Mesendoderm (in vitro differentiated cells): ENCODE measurements around the gene INTS7.

Experiments
- DNase-seq: peaks from one replicate; pipeline ENCODE4 v3.0.0; 2013
- H2AK5ac ChIP-seq: 2 replicates; pipeline ENCODE4 v1.6.1; 2013; ENCODE audit warnings: low read length, inconsistent platforms
- H2BK120ac ChIP-seq: 2 replicates; pipeline ENCODE4 v1.6.1; 2013; ENCODE audit warnings: low read depth, mild to moderate bottlenecking, low read length, moderate library complexity, mixed read lengths
- H2BK15ac ChIP-seq: replicated peaks from 2 replicates; pipeline ENCODE4 v1.6.1; 2013; ENCODE audit warnings: low read depth, mild to moderate bottlenecking, moderate library complexity
- H2BK5ac ChIP-seq: 2 replicates; pipeline ENCODE4 v1.6.1; 2013; ENCODE audit warnings: low read length, inconsistent platforms
- H3K18ac ChIP-seq: 2 replicates; pipeline ENCODE4 v1.6.1; 2013; ENCODE audit warnings: mild to moderate bottlenecking, low read length, mixed read lengths
- H3K23ac ChIP-seq: one replicate; pipeline ENCODE4 v1.6.1; 2013; ENCODE audit warnings: low read length
- H3K27ac ChIP-seq: 2 replicates; pipeline ENCODE4 v1.5.1; 2013; ENCODE audit warnings: low read depth, mild to moderate bottlenecking, inconsistent platforms, low read length, moderate library complexity
- H3K27me3 ChIP-seq: 2 replicates; pipeline ENCODE4 v1.6.1; 2013; ENCODE audit warnings: low read length, control low read depth, mild to moderate bottlenecking, inconsistent platforms; ENCODE audit not compliant: insufficient read depth, poor library complexity
- H3K36me3 ChIP-seq: 2 replicates; pipeline ENCODE4 v1.6.1; 2013; ENCODE audit warnings: low read length, inconsistent platforms; ENCODE audit not compliant: control insufficient read depth, insufficient read depth
- H3K4ac ChIP-seq: one replicate; pipeline ENCODE4 v1.6.1; 2013; ENCODE audit warnings: low read depth, mild to moderate bottlenecking, low read length, moderate library complexity
- H3K4me1 ChIP-seq: 2 replicates; pipeline ENCODE4 v1.6.1; 2013; ENCODE audit warnings: low read depth, low read length, inconsistent platforms; ENCODE audit not compliant: control insufficient read depth
- H3K4me2 ChIP-seq: 2 replicates; pipeline ENCODE4 v1.6.1; 2013; ENCODE audit warnings: low read length
- H3K4me3 ChIP-seq: 2 replicates; pipeline ENCODE4 v1.5.1; 2013; ENCODE audit warnings: mild to moderate bottlenecking, low read length
- H3K56ac ChIP-seq: one replicate; pipeline ENCODE4 v1.6.1; 2013; ENCODE audit warnings: low read length
- H3K79me1 ChIP-seq: 2 replicates; pipeline ENCODE4 v1.6.1; 2013; ENCODE audit warnings: low read length, inconsistent platforms
- H3K79me2 ChIP-seq: 2 replicates; pipeline ENCODE4 v1.6.1; 2013; ENCODE audit warnings: mild to moderate bottlenecking, low read length; ENCODE audit not compliant: control insufficient read depth, insufficient read depth
- H3K9ac ChIP-seq: 2 replicates; pipeline ENCODE4 v1.6.1; 2013; ENCODE audit warnings: low read length, inconsistent platforms
- H4K5ac ChIP-seq: one replicate; pipeline ENCODE4 v1.6.1; 2013; ENCODE audit warnings: low read length
- H4K8ac ChIP-seq: one replicate; pipeline ENCODE4 v1.6.1; 2013; ENCODE audit warnings: low read depth, mild to moderate bottlenecking, control low read depth, low read length, moderate library complexity
- WGBS: extraction: QIAGEN DNeasy Blood & Tissue Kit; methylation state at CpG from one replicate; pipeline ENCODE4 v1.1.7; 2013; ENCODE audit warnings: low lambda C conversion rate, missing lambda C conversion rate; ENCODE audit not compliant: insufficient coverage; ENCODE audit errors: extremely low coverage; 5-methylcytosine and 5-hydroxymethylcytosine counted together

INTS7 gene

DNA sequence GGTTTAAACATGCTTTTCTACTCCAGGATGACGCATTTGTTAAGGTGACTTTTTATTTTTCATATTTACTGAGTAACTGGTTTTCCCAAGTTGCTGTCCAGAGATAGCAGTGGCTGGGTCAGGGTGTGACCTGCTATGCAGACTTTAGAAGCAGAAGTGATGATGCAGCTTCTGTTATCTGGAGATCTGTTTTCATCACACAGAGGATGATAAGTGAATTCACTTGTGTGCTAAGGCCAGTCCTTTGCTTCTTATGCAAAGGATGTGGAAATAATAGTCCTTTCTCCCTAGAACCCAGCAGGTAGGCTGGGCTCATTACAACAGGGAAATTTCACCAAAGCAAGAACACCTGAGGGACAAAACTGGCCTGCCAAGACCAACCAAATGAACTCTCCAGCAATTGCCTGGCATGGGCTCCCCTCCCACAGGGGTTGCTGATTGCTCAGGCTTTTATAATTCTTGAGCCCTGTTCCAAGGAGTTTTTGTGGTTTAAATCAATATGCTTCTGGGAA, 107.0 kb downstream of the INTS7 start:
- H3K18ac ChIP-seq: no peak overlapping the region
- H3K9ac ChIP-seq: no peak overlapping the region
- no peak overlapping the region for H2BK120ac ChIP-seq
- WGBS: no CpG with 5 or more reads among the region's 1 CpG
- H2BK5ac ChIP-seq: no peak overlapping the region
- H3K4me3 ChIP-seq: no peak overlapping the region
- H2BK15ac ChIP-seq: no peak overlapping the region
- H2AK5ac ChIP-seq: no peak overlapping the region
- no peak for DNase-seq
- H3K56ac ChIP-seq: no peak overlapping the region
- H3K79me1 ChIP-seq: no peaks in the 10 kb centered on the region
- no peak overlapping the region for H3K23ac ChIP-seq
- H3K4me2 ChIP-seq: no peak overlapping the region
- no peak overlapping the region for H4K8ac ChIP-seq
- no peaks in the 10 kb centered on the region for H3K27me3 ChIP-seq
- no peaks in the 10 kb centered on the region for H3K79me2 ChIP-seq
- no peak overlapping the region for H3K4ac ChIP-seq
- H4K5ac ChIP-seq: no peak overlapping the region
- H3K27ac ChIP-seq: no peak overlapping the region
- no peaks in the 10 kb centered on the region for H3K4me1 ChIP-seq
- H3K36me3 ChIP-seq: no peaks in the 10 kb centered on the region

DNA sequence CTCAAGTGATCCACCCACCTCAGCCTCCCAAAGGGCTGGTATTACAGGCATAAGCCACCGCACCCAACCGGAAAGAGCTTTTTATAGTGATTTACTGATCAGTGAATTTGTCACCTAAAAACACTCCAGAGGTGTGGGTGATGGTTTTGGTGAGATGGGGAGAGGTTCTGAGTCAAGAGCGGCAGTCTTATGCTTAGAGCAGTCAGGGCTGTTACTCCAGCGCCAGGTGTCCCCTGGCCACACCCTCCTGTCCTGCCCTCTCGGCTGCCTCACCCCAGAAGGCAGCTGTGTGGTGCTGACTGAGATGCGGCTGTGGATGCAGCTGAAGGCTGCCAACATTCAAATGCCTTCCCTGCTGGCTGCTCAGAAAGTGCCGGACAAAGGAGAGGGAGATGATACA, 110.3 kb downstream of the INTS7 start:
- Histone ChIP-seq H3K4me3 (no peak overlapping the region), H3K4me1 (no peaks in the 10 kb centered on the region), H3K4ac (no peak overlapping the region), H3K79me1 (no peaks in the 10 kb centered on the region), H2BK120ac (no peak overlapping the region), H3K18ac (no peak overlapping the region), H4K5ac (no peak overlapping the region), H3K79me2 (no peaks in the 10 kb centered on the region), H2BK5ac (no peak overlapping the region), H2BK15ac (no peak overlapping the region), H3K23ac (no peak overlapping the region), H3K27ac (no peak overlapping the region), H3K27me3 (no peaks in the 10 kb centered on the region), H3K4me2 (no peak overlapping the region), H4K8ac (no peak overlapping the region), H3K56ac (no peak overlapping the region), H3K9ac (no peak overlapping the region), H3K36me3 (no peaks in the 10 kb centered on the region), H2AK5ac (no peak overlapping the region)
- DNase-seq: no peak
- no CpG with 5 or more reads among the region's 7 CpGs for WGBS

DNA sequence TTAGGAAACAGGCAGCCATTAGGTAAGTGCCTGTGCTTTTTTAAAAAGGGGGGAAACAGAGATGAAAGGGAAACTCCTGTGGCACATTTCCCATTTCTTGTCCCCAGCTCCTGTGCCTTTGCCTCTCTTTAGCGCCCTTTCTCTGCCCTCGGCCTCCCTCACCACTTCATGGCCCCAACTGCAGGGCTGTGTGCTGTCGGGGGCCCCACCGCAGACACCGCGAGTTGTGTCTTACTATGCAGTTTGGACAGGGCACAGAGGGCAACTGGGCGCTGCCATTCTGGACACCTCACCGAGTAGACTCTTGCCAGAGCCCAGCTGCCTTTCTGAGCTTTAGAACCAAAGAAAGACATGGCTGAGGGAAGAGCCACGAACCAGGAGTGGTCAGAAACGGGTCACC, 111.1 kb downstream of the INTS7 start:
- Histone ChIP-seq H3K18ac (no peak overlapping the region), H3K79me2 (no peaks in the 10 kb centered on the region), H4K8ac (no peak overlapping the region), H3K56ac (no peak overlapping the region), H3K4me1 (no peaks in the 10 kb centered on the region), H3K23ac (no peak overlapping the region), H3K79me1 (no peaks in the 10 kb centered on the region), H2BK120ac (no peak overlapping the region), H3K27ac (no peak overlapping the region), H3K36me3 (no peaks in the 10 kb centered on the region), H4K5ac (no peak overlapping the region), H2BK15ac (no peak overlapping the region), H3K27me3 (no peaks in the 10 kb centered on the region), H3K4ac (no peak overlapping the region), H3K9ac (no peak overlapping the region), H3K4me2 (no peak overlapping the region), H3K4me3 (no peak overlapping the region), H2BK5ac (no peak overlapping the region), H2AK5ac (no peak overlapping the region)
- WGBS: no CpG with 5 or more reads among the region's 10 CpGs
- DNase-seq: no peak

DNA sequence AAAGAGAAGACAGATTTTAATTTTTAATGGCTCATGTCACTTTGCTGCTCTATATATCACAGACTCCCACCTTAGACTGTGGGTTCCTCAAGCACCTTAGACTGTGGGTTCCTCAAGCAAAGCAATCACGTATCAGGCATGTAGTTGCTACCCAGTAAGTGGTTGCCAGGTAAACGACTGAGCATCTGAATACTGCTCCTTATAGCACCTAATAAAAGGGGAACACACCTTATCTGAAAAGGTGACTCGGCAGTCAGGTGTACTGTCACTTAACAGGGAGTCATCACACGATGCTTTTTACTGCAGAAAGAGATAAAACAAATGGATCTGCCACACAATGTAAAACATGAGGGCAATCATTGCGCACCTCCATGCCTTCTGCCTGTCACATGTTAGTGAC, 112.3 kb downstream of the INTS7 start:
- no peak overlapping the region for H3K27ac ChIP-seq
- no peak overlapping the region for H3K4me3 ChIP-seq
- H3K27me3 ChIP-seq: no peaks in the 10 kb centered on the region
- H3K9ac ChIP-seq: no peak overlapping the region
- no peak overlapping the region for H2BK5ac ChIP-seq
- H3K4me2 ChIP-seq: no peak overlapping the region
- no peak overlapping the region for H2AK5ac ChIP-seq
- H3K79me2 ChIP-seq: no peaks in the 10 kb centered on the region
- H4K8ac ChIP-seq: no peak overlapping the region
- no peak overlapping the region for H4K5ac ChIP-seq
- no peaks in the 10 kb centered on the region for H3K4me1 ChIP-seq
- no CpG with 5 or more reads among the region's 5 CpGs for WGBS
- H3K79me1 ChIP-seq: no peaks in the 10 kb centered on the region
- no peak overlapping the region for H3K18ac ChIP-seq
- no peak overlapping the region for H2BK120ac ChIP-seq
- no peak overlapping the region for H3K56ac ChIP-seq
- no peak for DNase-seq
- H3K4ac ChIP-seq: no peak overlapping the region
- H2BK15ac ChIP-seq: no peak overlapping the region
- H3K23ac ChIP-seq: no peak overlapping the region
- H3K36me3 ChIP-seq: no peaks in the 10 kb centered on the region

DNA sequence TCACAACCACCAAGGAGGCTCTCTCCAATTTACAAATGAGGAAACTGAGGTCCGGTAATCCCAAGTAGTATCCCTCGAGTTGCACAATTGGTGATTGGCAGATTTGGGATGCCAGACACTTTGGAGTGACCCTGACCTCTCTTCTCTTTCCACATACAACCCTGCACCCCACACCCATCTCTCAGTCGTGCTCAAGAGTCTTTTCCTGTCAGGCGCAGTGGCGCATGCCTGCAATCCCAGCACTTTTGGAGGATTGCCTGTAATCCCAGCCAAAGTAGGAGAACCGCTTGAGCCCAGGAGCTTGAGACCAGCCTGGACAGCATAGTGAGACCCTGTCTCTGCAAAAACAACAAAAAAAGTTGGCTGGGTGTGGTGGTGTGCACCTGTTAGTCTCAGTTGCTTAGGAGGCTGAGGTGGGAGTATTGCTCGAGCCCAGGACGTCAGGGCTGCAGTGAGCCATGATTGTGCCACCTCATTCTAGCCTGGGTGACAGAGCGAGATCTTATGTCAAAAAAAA, 113.7 kb downstream of the INTS7 start:
- Histone ChIP-seq H3K27me3 (no peaks in the 10 kb centered on the region), H2BK15ac (no peak overlapping the region)

GRCh38 chr1:211920602-211921226, 114.6 kb downstream of the INTS7 start:
- H3K27me3 ChIP-seq: no peaks in the 10 kb centered on the region
- no CpG with 5 or more reads among the region's 4 CpGs for WGBS
- H3K9ac ChIP-seq: no peak overlapping the region
- H3K56ac ChIP-seq: no peak overlapping the region
- H2BK120ac ChIP-seq: no peak overlapping the region
- no peak overlapping the region for H3K4me2 ChIP-seq
- H3K4me3 ChIP-seq: no peak overlapping the region
- H3K4ac ChIP-seq: no peak overlapping the region
- no peak overlapping the region for H2BK15ac ChIP-seq
- no peaks in the 10 kb centered on the region for H3K4me1 ChIP-seq
- no peaks in the 10 kb centered on the region for H3K79me1 ChIP-seq
- no peak overlapping the region for H2AK5ac ChIP-seq
- H3K36me3 ChIP-seq: no peaks in the 10 kb centered on the region
- no peak overlapping the region for H4K5ac ChIP-seq
- no peak for DNase-seq
- no peak overlapping the region for H3K18ac ChIP-seq
- no peak overlapping the region for H2BK5ac ChIP-seq
- no peak overlapping the region for H3K27ac ChIP-seq
- H4K8ac ChIP-seq: no peak overlapping the region
- no peak overlapping the region for H3K23ac ChIP-seq
- no peaks in the 10 kb centered on the region for H3K79me2 ChIP-seq

More for the DNA sequence above, 113.7 kb downstream of the INTS7 start:
- no peak overlapping the region for H3K56ac ChIP-seq
- no peak overlapping the region for H3K27ac ChIP-seq
- H3K36me3 ChIP-seq: no peaks in the 10 kb centered on the region
- DNase-seq: no peak
- no peaks in the 10 kb centered on the region for H3K79me2 ChIP-seq
- no peak overlapping the region for H3K4ac ChIP-seq
- no peak overlapping the region for H2BK120ac ChIP-seq
- no CpG with 5 or more reads among the region's 9 CpGs for WGBS
- no peaks in the 10 kb centered on the region for H3K4me1 ChIP-seq
- no peaks in the 10 kb centered on the region for H3K79me1 ChIP-seq
- H2AK5ac ChIP-seq: no peak overlapping the region
- no peak overlapping the region for H4K8ac ChIP-seq
- H3K4me3 ChIP-seq: no peak overlapping the region
- H3K9ac ChIP-seq: no peak overlapping the region
- no peak overlapping the region for H4K5ac ChIP-seq
- H3K23ac ChIP-seq: no peak overlapping the region
- no peak overlapping the region for H2BK5ac ChIP-seq
- no peak overlapping the region for H3K18ac ChIP-seq
- no peak overlapping the region for H3K4me2 ChIP-seq
